ENCODE data around the gene DCLRE1C.

- peak in 3 of 11 experiments; percentile 20 to 32 (median 24) for TF ChIP-seq CTCF (IDR thresholded peaks at IDR 0.05 in 8 of 11, conservative IDR thresholded peaks at IDR 0.05 in 3 of 11)
- no peak for TF ChIP-seq POLR2AphosphoS5 (IDR thresholded peaks at IDR 0.05)
Measured at GRCh38 chr10:14975672-14976273, 21.9 kb upstream of the DCLRE1C start.

Data from spleen (tissue), 7 donors.